GM13976 (cell line): ENCODE data around the gene ALDH16A1.

Experiments
- DNase-seq: peaks from one replicate; pipeline ENCODE4 v3.0.0; 2012; ENCODE audit warnings: low spot score
- CTCF ChIP-seq: IDR thresholded peaks from 2 replicates; pipeline ENCODE4 v1.5.1; 2012; ENCODE audit warnings: borderline replicate concordance, mild to moderate bottlenecking; ENCODE audit not compliant: insufficient read depth; ENCODE audit errors: extremely low read depth, missing control alignments, control extremely low read depth
- in situ Hi-C: fragments of 300-500 bp; cut with MboI; formaldehyde crosslinking; loops from one replicate; pipeline ENCODE4 v1.12.0; 2022; ENCODE audit warnings: low sequenced_read_pairs, mixed read lengths, inconsistent platforms; ENCODE audit not compliant: unreplicated experiment

ALDH16A1 gene

GRCh38 chr19:49418511-49418910, 34.5 kb upstream of the ALDH16A1 start:
- no peak for DNase-seq
- in situ Hi-C loops, result no loop called here
- TF ChIP-seq CTCF, result no peak

- TF ChIP-seq CTCF, result no peak
- in situ Hi-C loops, result no loop called here
- no peak for DNase-seq
These were observed 33.9 kb upstream of the ALDH16A1 start for GRCh38 chr19:49419173-49419572.

- in situ Hi-C loops, result no loop called here
- DNase-seq, result no peak
- TF ChIP-seq CTCF, result no peak
These were observed 32.8 kb upstream of the ALDH16A1 start for GRCh38 chr19:49420227-49420626.

GRCh38 chr19:49421039-49421877, 31.8 kb upstream of the ALDH16A1 start:
- in situ Hi-C loops, result no loop called here
- no peak for TF ChIP-seq CTCF
- DNase-seq, result peak; percentile 69

- in situ Hi-C loops, result no loop called here
- TF ChIP-seq CTCF, result no peak
These were observed 31.2 kb upstream of the ALDH16A1 start for GRCh38 chr19:49421878-49422202.

GRCh38 chr19:49422407-49423070, 30.5 kb upstream of the ALDH16A1 start:
- in situ Hi-C loops, result no loop called here
- DNase-seq, result peak; percentile 66
- TF ChIP-seq CTCF, result peak; percentile 44

More at GRCh38 chr19:49421878-49422202, 31.2 kb upstream of the ALDH16A1 start:
- no peak for DNase-seq
